ENCODE measurements around the gene XIRP2.

XIRP2 gene

GRCh38 chr2:167140767-167141166, 252.5 kb downstream of the XIRP2 start:
- TF ChIP-seq, protein P1, sequence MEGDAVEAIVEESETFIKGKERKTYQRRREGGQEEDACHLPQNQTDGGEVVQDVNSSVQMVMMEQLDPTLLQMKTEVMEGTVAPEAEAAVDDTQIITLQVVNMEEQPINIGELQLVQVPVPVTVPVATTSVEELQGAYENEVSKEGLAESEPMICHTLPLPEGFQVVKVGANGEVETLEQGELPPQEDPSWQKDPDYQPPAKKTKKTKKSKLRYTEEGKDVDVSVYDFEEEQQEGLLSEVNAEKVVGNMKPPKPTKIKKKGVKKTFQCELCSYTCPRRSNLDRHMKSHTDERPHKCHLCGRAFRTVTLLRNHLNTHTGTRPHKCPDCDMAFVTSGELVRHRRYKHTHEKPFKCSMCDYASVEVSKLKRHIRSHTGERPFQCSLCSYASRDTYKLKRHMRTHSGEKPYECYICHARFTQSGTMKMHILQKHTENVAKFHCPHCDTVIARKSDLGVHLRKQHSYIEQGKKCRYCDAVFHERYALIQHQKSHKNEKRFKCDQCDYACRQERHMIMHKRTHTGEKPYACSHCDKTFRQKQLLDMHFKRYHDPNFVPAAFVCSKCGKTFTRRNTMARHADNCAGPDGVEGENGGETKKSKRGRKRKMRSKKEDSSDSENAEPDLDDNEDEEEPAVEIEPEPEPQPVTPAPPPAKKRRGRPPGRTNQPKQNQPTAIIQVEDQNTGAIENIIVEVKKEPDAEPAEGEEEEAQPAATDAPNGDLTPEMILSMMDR (IDR thresholded peaks at IDR 0.05; ENCODE audit: borderline replicate concordance, control extremely low read depth, extremely low read depth, insufficient read depth, missing control alignments), result no peak
- in situ Hi-C loops (cut with MboI; ENCODE audit: low sequenced_read_pairs, unreplicated experiment), result no loop called here
- DNase-seq (ENCODE audit: low spot score), result no peak

DNA sequence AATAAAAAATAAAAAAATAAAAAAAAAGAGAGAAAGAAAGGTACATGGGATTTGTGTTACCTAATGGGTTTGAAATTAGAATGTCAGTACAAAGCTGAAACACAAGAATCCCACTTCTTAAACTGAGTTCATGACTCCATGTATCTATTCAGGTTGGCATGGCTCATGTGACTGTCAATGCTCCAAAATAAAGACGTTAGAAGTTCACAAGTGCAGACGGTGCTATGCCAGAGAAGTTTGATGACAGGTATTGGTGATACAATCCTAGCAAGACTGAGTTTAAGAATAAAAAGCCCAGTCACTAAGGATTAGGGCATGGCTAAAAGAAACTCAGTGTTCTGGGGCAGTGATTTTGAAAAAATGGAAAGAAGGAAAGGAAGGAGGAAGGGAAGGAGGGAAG, 254.3 kb downstream of the XIRP2 start:
- no peak for DNase-seq (ENCODE audit: low spot score)
- in situ Hi-C loops (cut with MboI; ENCODE audit: low sequenced_read_pairs, unreplicated experiment), result no loop called here
- TF ChIP-seq, protein P1 (IDR thresholded peaks at IDR 0.05; ENCODE audit: borderline replicate concordance, control extremely low read depth, extremely low read depth, insufficient read depth, missing control alignments), result no peak

DNA sequence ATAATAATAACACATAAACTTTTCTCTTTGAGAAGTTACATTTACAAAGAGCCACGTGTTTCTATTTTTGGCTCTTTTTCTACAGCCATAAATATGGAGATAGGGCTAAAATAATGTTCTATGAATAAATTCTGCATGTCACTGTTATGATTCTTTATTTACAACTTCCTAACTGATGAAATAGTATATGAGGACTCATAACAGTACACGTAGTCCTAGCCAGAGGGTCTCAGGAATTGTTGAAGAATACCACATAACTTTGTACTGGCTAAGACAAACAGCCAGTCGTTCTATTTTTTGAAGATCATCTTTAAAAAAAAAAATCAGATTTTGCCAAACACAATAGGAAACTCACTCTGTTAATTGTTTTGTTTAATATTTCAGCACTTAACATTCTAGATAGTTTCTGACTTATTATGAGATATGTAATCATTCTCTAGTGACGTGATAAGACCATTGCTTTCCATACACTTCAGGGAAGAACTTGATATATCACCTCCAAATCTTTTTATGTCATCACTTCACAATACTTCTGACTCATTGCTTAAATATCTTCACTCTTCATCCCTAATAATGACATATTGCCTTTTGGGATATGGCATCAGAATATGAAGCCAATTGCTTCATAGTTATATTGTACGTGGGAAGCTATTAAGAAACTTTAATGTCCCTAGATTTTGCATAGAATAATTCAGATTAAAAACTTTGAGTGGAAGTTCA, 256.1 kb downstream of the XIRP2 start:
- TF ChIP-seq, protein P1 (IDR thresholded peaks at IDR 0.05; ENCODE audit: borderline replicate concordance, control extremely low read depth, extremely low read depth, insufficient read depth, missing control alignments), result no peak
- in situ Hi-C loops (cut with MboI; ENCODE audit: low sequenced_read_pairs, unreplicated experiment), result no loop called here
- no peak for DNase-seq (ENCODE audit: low spot score)

DNA sequence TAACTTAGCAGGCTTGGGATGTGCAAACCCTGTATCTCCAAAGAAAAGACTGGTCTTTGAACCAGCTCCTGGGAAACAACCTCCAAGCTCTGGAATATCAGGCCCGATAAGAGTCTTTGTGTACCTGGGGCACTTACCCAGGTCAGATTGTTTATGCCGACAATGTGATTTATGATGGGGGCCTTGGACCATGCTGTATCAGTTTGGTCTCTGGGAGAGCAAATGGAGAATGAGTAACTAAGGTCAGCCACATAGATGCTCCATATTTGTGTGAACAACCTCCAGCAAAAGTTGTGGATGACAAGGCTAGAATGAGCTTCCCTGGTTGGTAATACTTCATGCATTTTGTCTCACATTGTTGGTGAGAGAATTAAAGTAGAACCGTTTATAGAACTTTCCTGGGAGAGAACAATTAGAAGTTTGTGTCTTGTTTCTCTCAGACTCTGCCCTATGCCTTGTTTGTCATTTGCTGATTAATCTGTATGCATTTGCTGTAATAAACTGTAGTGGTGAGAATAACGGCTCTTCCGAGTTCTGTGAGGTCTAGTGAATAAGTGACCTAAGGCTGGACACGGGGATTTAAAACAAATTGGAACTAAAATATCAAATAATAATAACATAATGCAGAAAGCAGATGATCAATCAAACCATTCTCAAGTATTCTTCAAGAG, 259.1 kb downstream of the XIRP2 start:
- no peak for DNase-seq (ENCODE audit: low spot score)
- TF ChIP-seq, protein P1 (IDR thresholded peaks at IDR 0.05; ENCODE audit: borderline replicate concordance, control extremely low read depth, extremely low read depth, insufficient read depth, missing control alignments), result no peak
- in situ Hi-C loops (cut with MboI; ENCODE audit: low sequenced_read_pairs, unreplicated experiment), result no loop called here

- DNase-seq (ENCODE audit: low spot score), result no peak
- TF ChIP-seq, protein P1 (IDR thresholded peaks at IDR 0.05; ENCODE audit: borderline replicate concordance, control extremely low read depth, extremely low read depth, insufficient read depth, missing control alignments), result no peak
- in situ Hi-C loops (cut with MboI; ENCODE audit: low sequenced_read_pairs, unreplicated experiment), result no loop called here
Measured at GRCh38 chr2:167151894-167152293, 263.6 kb downstream of the XIRP2 start.

GRCh38 chr2:167157523-167157922, 269.2 kb downstream of the XIRP2 start:
- TF ChIP-seq, protein P1 (IDR thresholded peaks at IDR 0.05; ENCODE audit: borderline replicate concordance, control extremely low read depth, extremely low read depth, insufficient read depth, missing control alignments), result no peak
- no peak for DNase-seq (ENCODE audit: low spot score)
- in situ Hi-C loops (cut with MboI; ENCODE audit: low sequenced_read_pairs, unreplicated experiment), result no loop called here

All from GM13976 (cell line).